IPS-11a (cell line): Measurements from ENCODE around the gene POMGNT2.
"Not testable (repeated sequence)": the region's sequence is repeated elsewhere in the genome, so short reads cannot be mapped to it uniquely, and the experiment has no call there.

Source experiments
- H3K4me3 ChIP-seq: one replicate; pipeline ENCODE4 v1.5.1; 2013; ENCODE audit warnings: low read depth, low read length, control low read depth

Gene POMGNT2

GRCh38 chr3:43048470-43048869, 57.4 kb downstream of the POMGNT2 start:
- no peak overlapping the region for H3K4me3 ChIP-seq

- no peak overlapping the region for H3K4me3 ChIP-seq
Measured at GRCh38 chr3:43046583-43046982, 59.3 kb downstream of the POMGNT2 start.

- H3K4me3 ChIP-seq = not testable (repeated sequence)
Measured at GRCh38 chr3:43045079-43045478, 60.8 kb downstream of the POMGNT2 start.

GRCh38 chr3:43043793-43044192, 62.1 kb downstream of the POMGNT2 start:
- H3K4me3 ChIP-seq = no peak overlapping the region

GRCh38 chr3:43043071-43043766, 62.7 kb downstream of the POMGNT2 start:
- no peak overlapping the region for H3K4me3 ChIP-seq

DNA sequence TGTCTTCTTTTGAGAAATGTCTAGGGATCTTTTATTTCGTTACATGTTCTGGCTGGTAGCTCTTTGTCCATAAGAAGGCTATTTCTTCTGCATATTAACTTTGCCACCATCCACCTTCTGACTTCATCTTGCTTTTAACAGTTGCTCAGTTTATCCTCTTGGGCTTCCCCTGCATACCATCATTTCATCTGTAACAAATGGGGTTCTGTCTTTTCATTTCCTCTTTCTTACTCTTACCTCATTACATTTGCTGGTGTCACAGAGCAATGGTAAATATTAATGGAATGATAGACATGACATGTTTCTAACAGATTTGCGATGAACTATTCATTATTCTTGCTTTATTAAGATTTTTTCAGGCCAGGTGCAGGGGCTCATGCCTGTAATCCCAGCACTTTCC, 64.4 kb downstream of the POMGNT2 start:
- H3K4me3 ChIP-seq = no peak overlapping the region

GRCh38 chr3:43038010-43038409, 67.9 kb downstream of the POMGNT2 start:
- no peak overlapping the region for H3K4me3 ChIP-seq

DNA sequence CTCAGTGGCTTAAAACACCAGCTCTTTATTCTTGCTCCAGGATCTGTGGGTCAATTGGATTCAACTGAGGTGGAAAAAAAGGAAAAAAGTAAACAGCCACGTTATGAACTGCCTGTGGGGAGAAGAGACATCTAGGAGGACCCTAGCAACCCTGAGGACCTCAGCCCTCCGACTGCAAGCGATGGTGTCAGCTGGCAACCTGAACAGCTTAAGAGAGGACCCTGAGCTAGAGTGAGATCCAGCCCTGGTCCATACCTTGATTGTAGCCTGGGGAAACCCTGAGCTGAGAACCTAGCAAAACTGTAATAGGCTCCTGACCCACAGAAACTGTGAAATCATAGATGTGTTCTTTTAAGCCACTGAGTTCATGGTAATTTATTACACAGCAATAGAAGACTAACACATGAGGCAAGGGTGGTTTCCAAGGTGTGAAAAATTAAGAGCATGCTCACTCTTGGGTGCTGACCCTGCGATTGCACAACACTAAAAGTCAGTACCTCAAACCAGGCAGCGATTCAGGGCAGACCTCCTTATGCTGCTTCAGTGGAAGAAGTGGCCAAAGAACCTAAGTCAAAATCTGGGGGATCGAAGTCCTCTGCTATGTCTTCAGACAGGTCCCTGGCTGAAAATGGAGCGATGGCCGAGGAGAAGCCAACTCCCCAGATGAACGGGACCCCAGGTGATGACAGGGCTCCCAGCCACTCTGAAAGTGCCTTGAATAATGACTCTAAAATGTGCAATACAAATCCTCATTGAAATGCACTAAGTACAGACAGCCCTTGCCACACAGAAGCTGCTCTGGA, 69.1 kb downstream of the POMGNT2 start:
- H3K4me3 ChIP-seq = no peak overlapping the region

DNA sequence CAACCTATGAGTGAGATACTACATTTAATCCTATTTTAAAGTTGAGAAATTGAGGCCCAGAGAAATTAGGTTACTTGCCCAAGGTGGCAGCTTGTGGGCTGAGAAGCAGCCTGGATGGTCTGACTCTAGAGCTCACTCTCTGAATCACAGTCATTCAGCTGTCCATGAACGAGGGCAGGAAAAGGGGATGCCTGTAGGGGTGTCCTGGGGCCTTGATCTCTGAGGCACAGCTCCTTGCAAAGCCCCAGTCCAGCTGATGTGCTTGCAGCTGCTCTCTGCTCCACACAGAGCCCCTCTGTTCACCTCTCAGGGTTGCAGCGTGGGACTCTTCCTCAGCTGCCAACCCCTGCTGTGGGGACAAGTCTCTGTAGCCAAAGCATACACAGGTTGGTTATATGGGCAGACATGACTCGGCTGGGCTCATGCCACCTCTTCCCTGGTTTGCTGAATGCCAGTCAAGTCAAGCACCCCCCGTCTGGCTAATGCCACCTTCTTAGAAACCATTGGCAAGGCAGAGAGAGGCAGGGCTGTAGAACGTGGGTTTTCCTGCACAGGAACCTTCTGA, 70.0 kb downstream of the POMGNT2 start:
- no peak overlapping the region for H3K4me3 ChIP-seq

DNA sequence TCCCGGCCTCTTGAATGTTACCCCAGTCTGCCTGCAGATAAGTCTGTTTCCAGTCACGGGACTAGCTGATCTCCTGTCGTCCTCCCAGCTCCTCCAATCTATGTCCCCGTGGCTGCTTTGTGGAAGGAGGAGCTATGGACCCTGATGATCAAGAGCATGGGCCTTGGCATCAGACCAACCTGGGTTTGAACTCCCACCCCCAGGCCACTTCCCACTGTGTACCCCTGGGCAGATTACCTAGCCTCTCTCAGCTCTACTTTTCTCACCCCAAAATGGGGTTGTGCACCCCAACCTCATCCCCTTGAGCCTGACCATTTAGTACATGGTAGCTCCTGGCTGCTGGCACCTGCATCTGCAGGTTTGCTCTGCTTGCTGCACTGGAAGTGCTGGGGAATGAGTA, 71.0 kb downstream of the POMGNT2 start:
- no peak overlapping the region for H3K4me3 ChIP-seq

DNA sequence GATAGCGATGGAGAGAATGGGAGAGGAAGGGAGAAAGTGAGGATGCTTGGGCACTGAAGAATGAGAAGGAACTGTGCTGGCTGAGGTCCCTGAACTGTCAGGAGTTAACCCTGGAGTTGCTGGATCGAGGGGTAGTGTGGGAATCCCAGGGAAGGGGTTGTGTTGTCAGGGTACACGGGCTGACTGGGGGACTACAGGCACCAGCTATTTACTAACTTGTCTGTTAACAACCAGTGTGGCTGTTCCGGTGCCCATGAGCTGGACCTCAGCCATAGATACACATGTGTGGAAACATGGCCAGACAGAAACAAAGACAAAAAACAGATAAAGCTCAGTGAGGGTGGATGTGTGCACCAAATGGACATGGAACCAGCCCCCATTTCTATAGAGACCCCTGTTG, 71.7 kb downstream of the POMGNT2 start:
- H3K4me3 ChIP-seq = no peak overlapping the region

DNA sequence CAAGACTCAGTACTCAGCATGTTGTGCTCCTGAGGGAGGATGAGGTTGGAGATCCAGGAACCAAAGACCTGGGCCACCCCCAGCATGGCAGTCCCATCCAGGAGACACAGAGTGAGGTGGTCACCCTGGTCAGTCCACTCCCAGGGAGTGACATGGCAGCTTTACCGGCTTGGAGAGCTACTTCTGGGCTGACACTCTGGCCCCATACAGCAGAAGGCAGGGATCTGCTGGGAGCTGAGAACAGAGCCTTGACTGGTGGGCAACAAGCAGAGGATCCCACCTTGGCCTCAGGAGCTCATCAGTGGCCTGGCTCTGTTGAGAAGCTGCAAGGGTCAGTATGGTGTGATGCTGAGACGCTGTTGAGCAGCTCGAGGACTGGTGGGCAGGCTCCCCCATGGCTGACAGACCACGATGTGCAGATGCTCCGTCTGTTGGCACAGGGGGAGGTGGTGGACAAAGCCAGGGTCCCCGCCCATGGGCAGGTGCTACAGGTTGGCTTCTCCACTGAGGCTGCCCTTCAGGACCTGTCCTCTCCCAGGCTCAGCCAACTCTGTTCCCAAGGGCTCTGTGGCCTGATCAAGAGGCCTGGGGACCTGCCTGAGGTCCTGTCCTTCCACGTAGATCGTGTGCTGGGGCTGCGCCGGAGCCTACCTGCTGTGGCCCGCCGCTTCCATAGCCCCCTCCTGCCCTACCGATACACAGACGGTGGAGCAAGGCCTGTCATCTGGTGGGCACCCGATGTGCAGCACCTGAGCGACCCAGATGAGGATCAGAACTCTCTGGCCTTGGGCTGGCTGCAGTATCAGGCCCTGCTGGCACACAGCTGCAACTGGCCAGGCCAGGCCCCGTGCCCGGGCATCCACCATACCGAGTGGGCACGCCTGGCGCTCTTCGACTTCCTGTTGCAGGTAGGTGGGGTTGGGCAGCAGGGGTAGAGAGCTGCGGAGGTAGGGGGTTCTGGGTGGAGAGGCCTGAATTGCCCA, 72.9 kb downstream of the POMGNT2 start:
- H3K4me3 ChIP-seq = no peak overlapping the region

GRCh38 chr3:43031889-43032545, 73.9 kb downstream of the POMGNT2 start:
- H3K4me3 ChIP-seq = no peak overlapping the region

- H3K4me3 ChIP-seq = no peak overlapping the region
Measured at GRCh38 chr3:43031485-43031884, 74.4 kb downstream of the POMGNT2 start.

- H3K4me3 ChIP-seq = no peak overlapping the region
Measured at GRCh38 chr3:43030162-43030935, 75.5 kb downstream of the POMGNT2 start.
